Neutrophil (primary cell): ENCODE measurements around the gene FAF1.
"Not testable (repeated sequence)": the region's sequence is repeated elsewhere in the genome, so short reads cannot be mapped to it uniquely, and the experiment has no call there.

ENCODE experiments used
- H3K27ac ChIP-seq: fragments of 200-600 bp; sonication (generic); 2 replicates; pipeline ENCODE4 v1.5.1; 2016; ENCODE audit warnings: mild to moderate bottlenecking, moderate library complexity
- H3K27me3 ChIP-seq: fragments of 200-600 bp; sonication (generic); 2 replicates; pipeline ENCODE4 v1.6.0; 2016; ENCODE audit warnings: mild to moderate bottlenecking
- H3K36me3 ChIP-seq: fragments of 200-600 bp; sonication (generic); 2 replicates; pipeline ENCODE4 v1.5.1; 2017
- H3K4me1 ChIP-seq, 2 experiments: fragments of 200-600 bp in 1 of 2; sonication (generic) in 1 of 2; 1 replicate in 1 of 2; 2 replicates in 1 of 2; pipeline versions ENCODE4 v1.5.1 to v1.6.1; 2013 to 2016; ENCODE audit warnings: low read depth in 1 of 2, low read length in 1 of 2, mild to moderate bottlenecking in 1 of 2, moderate library complexity in 1 of 2; ENCODE audit not compliant: control insufficient read depth in 1 of 2, insufficient read depth in 1 of 2
- H3K4me3 ChIP-seq, 2 experiments: fragments of 200-600 bp in 1 of 2; sonication (generic) in 1 of 2; 1 replicate in 1 of 2; 2 replicates in 1 of 2; pipeline ENCODE4 v1.5.1; 2013 to 2016; ENCODE audit warnings: low read depth in 1 of 2, low read length in 1 of 2, mild to moderate bottlenecking in 1 of 2, moderate library complexity in 1 of 2
- H3K9me3 ChIP-seq: fragments of 200-600 bp; sonication (generic); 2 replicates; pipeline ENCODE4 v1.5.1; 2016
- CTCF ChIP-seq: fragments of 200-600 bp; sonication (generic); IDR thresholded peaks from 2 replicates; pipeline ENCODE4 v1.5.1; 2016; ENCODE audit warnings: antibody characterized with exemption

FAF1 gene

GRCh38 chr1:50719126-50719525, 240.9 kb downstream of the FAF1 start:
- H3K36me3 ChIP-seq: no peaks in the 10 kb centered on the region
- no peaks in the 10 kb centered on the region for H3K4me1 ChIP-seq
- H3K27me3 ChIP-seq: no peaks in the 10 kb centered on the region
- H3K4me3 ChIP-seq: no peak overlapping the region
- TF ChIP-seq CTCF: no peak
- no peaks in the 10 kb centered on the region for H3K9me3 ChIP-seq
- H3K27ac ChIP-seq: no peak overlapping the region

- no peaks in the 10 kb centered on the region for H3K36me3 ChIP-seq
- no peak overlapping the region for H3K27ac ChIP-seq
- TF ChIP-seq CTCF: no peak
Observed at GRCh38 chr1:50717327-50717726, 242.7 kb downstream of the FAF1 start.

GRCh38 chr1:50716455-50716854, 243.6 kb downstream of the FAF1 start:
- not testable (repeated sequence) for H3K27ac ChIP-seq, H3K4me1 ChIP-seq, H3K4me3 ChIP-seq, H3K9me3 ChIP-seq, H3K27me3 ChIP-seq, H3K36me3 ChIP-seq

More at GRCh38 chr1:50717327-50717726, 242.7 kb downstream of the FAF1 start:
- H3K27me3 ChIP-seq: no peaks in the 10 kb centered on the region
- no peaks in the 10 kb centered on the region for H3K4me1 ChIP-seq
- no peaks in the 10 kb centered on the region for H3K9me3 ChIP-seq
- no peak overlapping the region for H3K4me3 ChIP-seq

- no peak for TF ChIP-seq CTCF
- no peak overlapping the region for H3K4me3 ChIP-seq
Observed at GRCh38 chr1:50710099-50710498, 250.0 kb downstream of the FAF1 start.

GRCh38 chr1:50707824-50708223, 252.2 kb downstream of the FAF1 start:
- Histone ChIP-seq H3K27me3 (no peaks in the 10 kb centered on the region), H3K27ac (no peak overlapping the region), H3K36me3 (no peaks in the 10 kb centered on the region), H3K4me3 (no peak overlapping the region), H3K9me3 (no peaks in the 10 kb centered on the region), H3K4me1 (no peaks in the 10 kb centered on the region)
- no peak for TF ChIP-seq CTCF

More at GRCh38 chr1:50710099-50710498, 250.0 kb downstream of the FAF1 start:
- Histone ChIP-seq H3K36me3 (no peaks in the 10 kb centered on the region), H3K27me3 (no peaks in the 10 kb centered on the region), H3K9me3 (no peaks in the 10 kb centered on the region), H3K4me1 (no peaks in the 10 kb centered on the region), H3K27ac (no peak overlapping the region)

GRCh38 chr1:50705699-50706098, 254.4 kb downstream of the FAF1 start:
- no peak overlapping the region for H3K4me3 ChIP-seq
- no peaks in the 10 kb centered on the region for H3K4me1 ChIP-seq
- no peaks in the 10 kb centered on the region for H3K36me3 ChIP-seq
- H3K27ac ChIP-seq: no peak overlapping the region
- no peaks in the 10 kb centered on the region for H3K27me3 ChIP-seq
- H3K9me3 ChIP-seq: no peaks in the 10 kb centered on the region
- TF ChIP-seq CTCF: no peak
